ENCODE measurements around the gene GPI. TPM values are rescaled to one million over a fixed set of nuclear protein-coding genes. Genes with fewer than 3 reads are reported as not detected.

The GPI gene
- total and polyA plus RNA-seq, 2 of the 13 experiments (the other 11 are each of a cell fraction or from before 2014, with no cell fraction given), result 147 to 167 TPM

DNA sequence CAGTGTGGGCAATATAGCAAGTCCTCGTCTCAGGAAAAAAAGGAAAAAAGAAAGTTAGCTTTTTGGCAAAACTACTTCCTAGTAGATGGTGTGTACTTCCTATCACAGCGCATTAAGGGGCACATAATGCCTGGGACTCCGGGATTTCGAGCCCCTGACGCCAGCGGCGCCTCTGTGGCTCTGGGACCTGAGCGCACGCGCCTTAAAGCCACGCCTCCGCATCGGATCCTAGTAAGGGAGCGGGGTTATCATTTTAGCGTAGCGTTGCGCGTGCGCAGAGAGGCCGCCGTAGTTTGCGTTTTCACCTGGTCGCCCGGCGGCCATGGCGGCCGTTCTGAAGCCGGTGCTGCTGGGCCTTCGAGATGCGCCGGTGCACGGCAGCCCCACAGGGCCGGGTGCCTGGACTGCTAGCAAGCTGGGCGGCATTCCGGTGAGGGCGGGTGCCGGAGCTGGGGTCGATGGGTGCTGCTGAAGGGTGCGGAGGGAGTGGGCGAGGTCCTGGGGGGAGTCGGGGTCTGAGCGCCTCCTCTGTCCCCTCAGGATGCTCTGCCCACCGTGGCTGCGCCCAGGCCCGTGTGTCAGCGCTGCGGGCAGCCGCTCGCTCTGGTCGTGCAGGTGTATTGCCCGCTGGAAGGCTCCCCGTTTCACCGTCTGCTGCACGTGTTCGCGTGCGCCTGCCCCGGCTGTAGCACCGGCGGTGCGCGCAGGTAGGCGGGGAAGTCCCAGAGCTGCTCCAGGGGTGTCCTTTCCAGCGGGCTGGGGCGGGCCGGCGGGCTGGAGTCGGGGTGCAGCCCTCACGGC lies 39.3 kb downstream of the GPI start, which contains the start of gene PDCD2L (continued):
- TF ChIP-seq, protein P1, sequence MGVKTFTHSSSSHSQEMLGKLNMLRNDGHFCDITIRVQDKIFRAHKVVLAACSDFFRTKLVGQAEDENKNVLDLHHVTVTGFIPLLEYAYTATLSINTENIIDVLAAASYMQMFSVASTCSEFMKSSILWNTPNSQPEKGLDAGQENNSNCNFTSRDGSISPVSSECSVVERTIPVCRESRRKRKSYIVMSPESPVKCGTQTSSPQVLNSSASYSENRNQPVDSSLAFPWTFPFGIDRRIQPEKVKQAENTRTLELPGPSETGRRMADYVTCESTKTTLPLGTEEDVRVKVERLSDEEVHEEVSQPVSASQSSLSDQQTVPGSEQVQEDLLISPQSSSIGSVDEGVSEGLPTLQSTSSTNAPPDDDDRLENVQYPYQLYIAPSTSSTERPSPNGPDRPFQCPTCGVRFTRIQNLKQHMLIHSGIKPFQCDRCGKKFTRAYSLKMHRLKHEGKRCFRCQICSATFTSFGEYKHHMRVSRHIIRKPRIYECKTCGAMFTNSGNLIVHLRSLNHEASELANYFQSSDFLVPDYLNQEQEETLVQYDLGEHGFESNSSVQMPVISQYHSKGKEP (CRISPR knock-in tag; IDR thresholded peaks at IDR 0.05), result 0 out of 2 replicates have a peak, but pooled peaks have one; percentile 29
- TF ChIP-seq ZMYM2 (CRISPR knock-in tag; IDR thresholded peaks at IDR 0.05) (peak; percentile 76; the same call in 1 of the 2 replicates), AGO2 (optimal IDR thresholded peaks at IDR 0.05; ENCODE audit: low read depth, low read length) (peak; percentile 76), EP300 (IDR thresholded peaks at IDR 0.05; ENCODE audit: low read depth in 2 of 2, low read length in 2 of 2) (no peak), EP300 (CRISPR knock-in tag; IDR thresholded peaks at IDR 0.05; ENCODE audit: borderline replicate concordance) (no peak), ELF1 (CRISPR knock-in tag; IDR thresholded peaks at IDR 0.05) (peak; percentile 22; the same call in 1 of the 2 replicates), ZNF44 (CRISPR knock-in tag; IDR thresholded peaks at IDR 0.05) (peak; percentile 89; the same call in 1 of the 2 replicates), ZNF747 (CRISPR knock-in tag; IDR thresholded peaks at IDR 0.05; ENCODE audit: borderline replicate concordance) (peak; percentile 76), ZSCAN20 (CRISPR knock-in tag; IDR thresholded peaks at IDR 0.05; ENCODE audit: borderline replicate concordance) (peak; percentile 47), TAF15 (IDR thresholded peaks at IDR 0.05; ENCODE audit: low read depth, low read length, poor library complexity, severe bottlenecking) (no peak), ZNF317 (CRISPR knock-in tag; IDR thresholded peaks at IDR 0.05) (peak; percentile 79)
- TF ChIP-seq, protein P2, sequence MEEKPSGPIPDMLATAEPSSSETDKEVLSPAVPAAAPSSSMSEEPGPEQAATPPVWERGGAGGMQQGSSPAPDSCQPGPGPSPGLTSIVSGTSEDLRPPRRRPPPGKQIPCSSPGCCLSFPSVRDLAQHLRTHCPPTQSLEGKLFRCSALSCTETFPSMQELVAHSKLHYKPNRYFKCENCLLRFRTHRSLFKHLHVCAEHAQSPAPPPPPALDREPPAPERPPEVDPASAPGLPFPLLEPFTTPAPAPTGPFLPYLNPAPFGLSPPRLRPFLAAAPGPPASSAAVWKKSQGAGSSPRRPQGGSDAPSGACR (CRISPR knock-in tag; IDR thresholded peaks at IDR 0.05), result peak; percentile 85; the same call in 1 of the 2 replicates
- TF ChIP-seq, protein P3, sequence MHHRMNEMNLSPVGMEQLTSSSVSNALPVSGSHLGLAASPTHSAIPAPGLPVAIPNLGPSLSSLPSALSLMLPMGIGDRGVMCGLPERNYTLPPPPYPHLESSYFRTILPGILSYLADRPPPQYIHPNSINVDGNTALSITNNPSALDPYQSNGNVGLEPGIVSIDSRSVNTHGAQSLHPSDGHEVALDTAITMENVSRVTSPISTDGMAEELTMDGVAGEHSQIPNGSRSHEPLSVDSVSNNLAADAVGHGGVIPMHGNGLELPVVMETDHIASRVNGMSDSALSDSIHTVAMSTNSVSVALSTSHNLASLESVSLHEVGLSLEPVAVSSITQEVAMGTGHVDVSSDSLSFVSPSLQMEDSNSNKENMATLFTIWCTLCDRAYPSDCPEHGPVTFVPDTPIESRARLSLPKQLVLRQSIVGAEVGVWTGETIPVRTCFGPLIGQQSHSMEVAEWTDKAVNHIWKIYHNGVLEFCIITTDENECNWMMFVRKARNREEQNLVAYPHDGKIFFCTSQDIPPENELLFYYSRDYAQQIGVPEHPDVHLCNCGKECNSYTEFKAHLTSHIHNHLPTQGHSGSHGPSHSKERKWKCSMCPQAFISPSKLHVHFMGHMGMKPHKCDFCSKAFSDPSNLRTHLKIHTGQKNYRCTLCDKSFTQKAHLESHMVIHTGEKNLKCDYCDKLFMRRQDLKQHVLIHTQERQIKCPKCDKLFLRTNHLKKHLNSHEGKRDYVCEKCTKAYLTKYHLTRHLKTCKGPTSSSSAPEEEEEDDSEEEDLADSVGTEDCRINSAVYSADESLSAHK (CRISPR knock-in tag; IDR thresholded peaks at IDR 0.05; ENCODE audit: borderline replicate concordance), result peak; percentile 90; the same call in 1 of the 2 replicates
- TF ChIP-seq, protein P4, sequence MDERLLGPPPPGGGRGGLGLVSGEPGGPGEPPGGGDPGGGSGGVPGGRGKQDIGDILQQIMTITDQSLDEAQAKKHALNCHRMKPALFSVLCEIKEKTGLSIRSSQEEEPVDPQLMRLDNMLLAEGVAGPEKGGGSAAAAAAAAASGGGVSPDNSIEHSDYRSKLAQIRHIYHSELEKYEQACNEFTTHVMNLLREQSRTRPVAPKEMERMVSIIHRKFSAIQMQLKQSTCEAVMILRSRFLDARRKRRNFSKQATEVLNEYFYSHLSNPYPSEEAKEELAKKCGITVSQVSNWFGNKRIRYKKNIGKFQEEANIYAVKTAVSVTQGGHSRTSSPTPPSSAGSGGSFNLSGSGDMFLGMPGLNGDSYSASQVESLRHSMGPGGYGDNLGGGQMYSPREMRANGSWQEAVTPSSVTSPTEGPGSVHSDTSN (CRISPR knock-in tag; IDR thresholded peaks at IDR 0.05), result no peak
- TF ChIP-seq, protein P5, sequence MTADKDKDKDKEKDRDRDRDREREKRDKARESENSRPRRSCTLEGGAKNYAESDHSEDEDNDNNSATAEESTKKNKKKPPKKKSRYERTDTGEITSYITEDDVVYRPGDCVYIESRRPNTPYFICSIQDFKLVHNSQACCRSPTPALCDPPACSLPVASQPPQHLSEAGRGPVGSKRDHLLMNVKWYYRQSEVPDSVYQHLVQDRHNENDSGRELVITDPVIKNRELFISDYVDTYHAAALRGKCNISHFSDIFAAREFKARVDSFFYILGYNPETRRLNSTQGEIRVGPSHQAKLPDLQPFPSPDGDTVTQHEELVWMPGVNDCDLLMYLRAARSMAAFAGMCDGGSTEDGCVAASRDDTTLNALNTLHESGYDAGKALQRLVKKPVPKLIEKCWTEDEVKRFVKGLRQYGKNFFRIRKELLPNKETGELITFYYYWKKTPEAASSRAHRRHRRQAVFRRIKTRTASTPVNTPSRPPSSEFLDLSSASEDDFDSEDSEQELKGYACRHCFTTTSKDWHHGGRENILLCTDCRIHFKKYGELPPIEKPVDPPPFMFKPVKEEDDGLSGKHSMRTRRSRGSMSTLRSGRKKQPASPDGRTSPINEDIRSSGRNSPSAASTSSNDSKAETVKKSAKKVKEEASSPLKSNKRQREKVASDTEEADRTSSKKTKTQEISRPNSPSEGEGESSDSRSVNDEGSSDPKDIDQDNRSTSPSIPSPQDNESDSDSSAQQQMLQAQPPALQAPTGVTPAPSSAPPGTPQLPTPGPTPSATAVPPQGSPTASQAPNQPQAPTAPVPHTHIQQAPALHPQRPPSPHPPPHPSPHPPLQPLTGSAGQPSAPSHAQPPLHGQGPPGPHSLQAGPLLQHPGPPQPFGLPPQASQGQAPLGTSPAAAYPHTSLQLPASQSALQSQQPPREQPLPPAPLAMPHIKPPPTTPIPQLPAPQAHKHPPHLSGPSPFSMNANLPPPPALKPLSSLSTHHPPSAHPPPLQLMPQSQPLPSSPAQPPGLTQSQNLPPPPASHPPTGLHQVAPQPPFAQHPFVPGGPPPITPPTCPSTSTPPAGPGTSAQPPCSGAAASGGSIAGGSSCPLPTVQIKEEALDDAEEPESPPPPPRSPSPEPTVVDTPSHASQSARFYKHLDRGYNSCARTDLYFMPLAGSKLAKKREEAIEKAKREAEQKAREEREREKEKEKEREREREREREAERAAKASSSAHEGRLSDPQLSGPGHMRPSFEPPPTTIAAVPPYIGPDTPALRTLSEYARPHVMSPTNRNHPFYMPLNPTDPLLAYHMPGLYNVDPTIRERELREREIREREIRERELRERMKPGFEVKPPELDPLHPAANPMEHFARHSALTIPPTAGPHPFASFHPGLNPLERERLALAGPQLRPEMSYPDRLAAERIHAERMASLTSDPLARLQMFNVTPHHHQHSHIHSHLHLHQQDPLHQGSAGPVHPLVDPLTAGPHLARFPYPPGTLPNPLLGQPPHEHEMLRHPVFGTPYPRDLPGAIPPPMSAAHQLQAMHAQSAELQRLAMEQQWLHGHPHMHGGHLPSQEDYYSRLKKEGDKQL (CRISPR knock-in tag; IDR thresholded peaks at IDR 0.05; ENCODE audit: low read depth), result no peak; the same call in 1 of the 2 replicates
